Suprapubic skin (tissue), 4 donors: ENCODE data around the gene SLC35G3. TPM values are rescaled to one million over a fixed set of nuclear protein-coding genes. Genes with fewer than 3 reads are reported as not detected.
"Not testable (repeated sequence)": the region's sequence is repeated elsewhere in the genome, so short reads cannot be mapped to it uniquely, and the experiment has no call there.

ENCODE experiments used
- DNase-seq, 2 donors: peaks; one replicate each; pipeline ENCODE4 v3.0.0-alpha.2; 2019; ENCODE audit warnings: low spot score in 2 of 2
- H3K27ac ChIP-seq: fragments of 200-600 bp; sonication (generic); one replicate; pipeline ENCODE4 v1.5.1; 2019
- H3K27me3 ChIP-seq: fragments of 200-600 bp; sonication (generic); one replicate; pipeline ENCODE4 v1.5.1; 2019
- H3K36me3 ChIP-seq: fragments of 200-600 bp; sonication (generic); one replicate; pipeline ENCODE4 v1.5.1; 2019
- H3K4me1 ChIP-seq: fragments of 200-600 bp; sonication (generic); one replicate; pipeline ENCODE4 v1.5.1; 2019
- H3K4me3 ChIP-seq: fragments of 200-600 bp; sonication (generic); one replicate; pipeline ENCODE4 v1.5.1; 2019; ENCODE audit warnings: mild to moderate bottlenecking
- H3K9me3 ChIP-seq: fragments of 200-600 bp; sonication (generic); one replicate; pipeline ENCODE4 v1.5.1; 2019
- EP300 ChIP-seq: sonication (generic); formaldehyde crosslinking; IDR thresholded peaks from one replicate; pipeline ENCODE4 v1.6.1; 2017; ENCODE audit warnings: antibody characterized with exemption
- POLR2A ChIP-seq, 2 donors: fragments of 450-650 bp; IDR thresholded peaks; one replicate each; pipeline ENCODE4 v1.6.1; 2017; ENCODE audit warnings: antibody characterized with exemption in 2 of 2, mild to moderate bottlenecking in 2 of 2, moderate library complexity in 2 of 2
- POLR2AphosphoS5 ChIP-seq, 3 donors: sonication (generic); formaldehyde crosslinking; IDR thresholded peaks; one replicate each; pipeline ENCODE4 v1.6.1; 2017; ENCODE audit warnings: antibody characterized with exemption in 3 of 3
- WGBS: methylation state at CpG from one replicate; pipeline ENCODE4 v1.1.5; 2018; 5-methylcytosine and 5-hydroxymethylcytosine counted together
- total RNA-seq, 4 donors: library from RNA; depleted of rRNA; stranded (reverse); fragments of >200 nt; gene quantifications; one replicate each; pipeline ENCODE4 v1.1.0, GENCODE V29; 2016
- TF ChIP-seq, protein P1 (sequence below), 2 donors: fragments of 200-600 bp in 1 of 2; fragments of 450-650 bp in 1 of 2; sonication (generic) in 1 of 2; IDR thresholded peaks; one replicate each; pipeline ENCODE4 v1.5.1; 2016 to 2019; ENCODE audit warnings: antibody characterized with exemption in 2 of 2, mild to moderate bottlenecking in 1 of 2, moderate library complexity in 1 of 2

The SLC35G3 gene
- total RNA-seq, 4 donors from 2014 or later = not detected

GRCh38 chr17:35159940-35160339 lies 34.3 kb downstream of the SLC35G3 start:
- WGBS = 65% methylated on average over 2 of the region's 2 CpGs
- no peak for DNase-seq
- H3K9me3 ChIP-seq = no peaks in the 10 kb centered on the region
- TF ChIP-seq POLR2A (IDR thresholded peaks at IDR 0.05) = no peak
- TF ChIP-seq, protein P1, sequence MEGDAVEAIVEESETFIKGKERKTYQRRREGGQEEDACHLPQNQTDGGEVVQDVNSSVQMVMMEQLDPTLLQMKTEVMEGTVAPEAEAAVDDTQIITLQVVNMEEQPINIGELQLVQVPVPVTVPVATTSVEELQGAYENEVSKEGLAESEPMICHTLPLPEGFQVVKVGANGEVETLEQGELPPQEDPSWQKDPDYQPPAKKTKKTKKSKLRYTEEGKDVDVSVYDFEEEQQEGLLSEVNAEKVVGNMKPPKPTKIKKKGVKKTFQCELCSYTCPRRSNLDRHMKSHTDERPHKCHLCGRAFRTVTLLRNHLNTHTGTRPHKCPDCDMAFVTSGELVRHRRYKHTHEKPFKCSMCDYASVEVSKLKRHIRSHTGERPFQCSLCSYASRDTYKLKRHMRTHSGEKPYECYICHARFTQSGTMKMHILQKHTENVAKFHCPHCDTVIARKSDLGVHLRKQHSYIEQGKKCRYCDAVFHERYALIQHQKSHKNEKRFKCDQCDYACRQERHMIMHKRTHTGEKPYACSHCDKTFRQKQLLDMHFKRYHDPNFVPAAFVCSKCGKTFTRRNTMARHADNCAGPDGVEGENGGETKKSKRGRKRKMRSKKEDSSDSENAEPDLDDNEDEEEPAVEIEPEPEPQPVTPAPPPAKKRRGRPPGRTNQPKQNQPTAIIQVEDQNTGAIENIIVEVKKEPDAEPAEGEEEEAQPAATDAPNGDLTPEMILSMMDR (IDR thresholded peaks at IDR 0.05) = no peak
- no peak for TF ChIP-seq POLR2AphosphoS5 (IDR thresholded peaks at IDR 0.05)
- no peak for TF ChIP-seq EP300
- peaks cover 10% of the 10 kb centered on the region for H3K27me3 ChIP-seq
- no peaks in the 10 kb centered on the region for H3K36me3 ChIP-seq
- no peak overlapping the region for H3K4me3 ChIP-seq
- H3K4me1 ChIP-seq = no peaks in the 10 kb centered on the region
- H3K27ac ChIP-seq = no peak overlapping the region

DNA sequence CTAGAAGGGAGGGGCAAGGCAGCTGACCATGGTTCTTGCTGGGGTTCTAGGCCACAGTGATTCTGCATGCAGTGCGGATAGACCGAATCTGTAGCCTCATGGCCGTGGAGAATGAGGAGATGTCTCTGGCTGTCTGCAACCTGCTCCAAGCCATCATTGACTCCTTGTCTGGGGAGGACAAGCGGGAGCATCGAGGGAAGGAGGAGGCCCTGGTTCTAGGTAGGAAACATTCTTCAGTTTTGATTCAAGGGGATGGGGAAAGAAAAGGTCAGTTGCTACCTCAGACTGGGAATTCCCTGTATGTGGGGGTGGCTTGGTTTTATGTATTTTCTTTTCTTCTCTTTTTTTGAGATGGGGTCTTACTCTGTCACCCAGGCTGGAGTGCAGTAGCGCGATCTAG lies 38.9 kb downstream of the SLC35G3 start:
- H3K27ac ChIP-seq = no peak overlapping the region
- WGBS = 80% methylated on average over 7 of the region's 7 CpGs
- H3K9me3 ChIP-seq = no peaks in the 10 kb centered on the region
- DNase-seq = no peak
- no peaks in the 10 kb centered on the region for H3K36me3 ChIP-seq
- TF ChIP-seq EP300 = no peak
- TF ChIP-seq POLR2AphosphoS5 (IDR thresholded peaks at IDR 0.05) = no peak
- TF ChIP-seq POLR2A (IDR thresholded peaks at IDR 0.05) = no peak
- TF ChIP-seq, protein P1 (IDR thresholded peaks at IDR 0.05) = no peak
- no peaks in the 10 kb centered on the region for H3K27me3 ChIP-seq
- no peak overlapping the region for H3K4me3 ChIP-seq
- no peaks in the 10 kb centered on the region for H3K4me1 ChIP-seq

DNA sequence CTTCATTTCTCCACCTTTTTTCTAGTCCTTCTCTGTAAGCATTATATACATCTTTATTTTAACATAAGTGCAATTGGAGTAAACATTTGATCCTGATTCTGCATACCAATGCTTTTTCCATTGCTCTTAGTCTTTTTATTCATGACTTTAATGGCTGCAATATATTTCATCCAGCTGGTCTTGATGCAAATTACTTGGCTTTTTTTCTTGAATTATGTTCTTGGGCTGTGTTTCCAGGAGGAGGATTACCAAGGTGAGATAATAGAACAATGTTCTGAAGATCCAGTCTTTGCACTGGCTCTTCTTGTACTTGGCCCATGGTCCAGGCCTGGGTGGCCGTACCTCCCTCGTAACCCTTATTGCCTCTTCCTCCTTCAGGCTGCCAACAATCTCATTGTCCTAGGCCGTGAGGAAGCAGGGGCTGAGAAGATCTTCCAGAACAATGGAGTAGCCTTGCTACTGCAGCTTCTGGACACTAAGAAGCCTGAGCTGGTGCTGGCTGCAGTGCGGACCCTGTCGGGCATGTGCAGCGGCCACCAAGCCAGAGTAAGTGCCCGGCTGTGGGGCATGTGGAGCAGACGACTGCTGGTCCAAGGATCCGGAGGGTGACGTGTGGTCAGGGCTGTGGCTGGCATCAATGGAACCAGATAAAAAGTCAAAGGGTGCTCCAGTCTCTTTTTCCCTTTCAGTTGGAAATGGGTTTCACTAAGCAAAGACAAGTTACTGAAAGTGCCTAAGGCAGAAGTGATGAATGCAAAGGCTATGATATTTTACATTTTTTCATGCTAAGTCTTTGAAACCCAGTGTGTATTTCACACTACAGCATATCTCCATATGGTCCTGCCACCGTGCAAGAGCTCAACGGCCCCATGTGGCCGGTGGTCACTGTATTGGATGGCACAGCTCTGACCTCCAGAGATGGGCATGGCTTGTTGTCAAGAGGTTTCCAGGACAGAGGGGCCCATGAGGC lies 39.7 kb downstream of the SLC35G3 start:
- Histone ChIP-seq H3K9me3 (no peaks in the 10 kb centered on the region), H3K27ac (no peak overlapping the region), H3K36me3 (no peaks in the 10 kb centered on the region), H3K4me1 (no peaks in the 10 kb centered on the region), H3K4me3 (no peak overlapping the region), H3K27me3 (no peaks in the 10 kb centered on the region)
- DNase-seq = no peak
- WGBS = 86% methylated on average over 13 of the region's 13 CpGs
- TF ChIP-seq POLR2A (IDR thresholded peaks at IDR 0.05) = no peak
- no peak for TF ChIP-seq EP300
- TF ChIP-seq, protein P1 (IDR thresholded peaks at IDR 0.05) = no peak
- no peak for TF ChIP-seq POLR2AphosphoS5 (IDR thresholded peaks at IDR 0.05)

DNA sequence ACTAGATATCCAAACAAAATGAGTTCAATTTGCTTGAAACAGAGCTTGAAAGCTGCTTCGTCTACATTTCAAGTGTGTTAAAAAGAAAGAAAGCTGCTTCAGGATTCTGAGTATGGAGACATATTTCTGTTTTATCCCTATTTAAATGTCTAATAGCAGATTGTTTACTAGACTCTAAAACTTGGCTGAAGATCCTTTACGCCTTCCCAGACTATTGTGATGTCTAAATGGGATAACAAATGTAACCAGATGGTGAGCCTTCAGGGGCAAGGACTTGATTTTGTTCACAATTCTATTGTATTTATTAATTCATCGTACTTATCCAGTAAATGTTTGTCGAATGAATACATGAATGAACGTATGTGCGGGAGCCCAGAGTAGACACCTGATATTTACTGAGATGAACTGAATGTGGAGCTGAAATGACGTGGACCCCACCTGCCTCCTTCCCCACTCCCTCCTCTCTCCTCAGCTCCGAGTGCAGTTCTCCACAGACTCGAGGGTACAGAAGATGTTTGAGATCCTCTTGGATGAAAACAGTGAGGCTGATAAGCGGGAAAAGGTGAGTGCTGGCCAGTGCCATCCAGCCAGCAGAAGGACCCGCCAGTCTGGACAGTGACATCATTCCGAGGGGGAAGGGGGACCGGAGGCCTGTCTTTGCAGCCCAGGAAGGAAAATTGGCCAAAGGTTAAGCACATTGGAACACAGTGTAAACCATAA lies 41.6 kb downstream of the SLC35G3 start:
- H3K4me1 ChIP-seq = no peaks in the 10 kb centered on the region
- no peak overlapping the region for H3K27ac ChIP-seq
- WGBS = 68% methylated on average over 13 of the region's 13 CpGs
- no peak for DNase-seq
- no peaks in the 10 kb centered on the region for H3K36me3 ChIP-seq
- TF ChIP-seq, protein P1 (IDR thresholded peaks at IDR 0.05) = no peak
- TF ChIP-seq POLR2AphosphoS5 (IDR thresholded peaks at IDR 0.05) (no peak), POLR2A (IDR thresholded peaks at IDR 0.05) (no peak), EP300 (no peak)
- no peaks in the 10 kb centered on the region for H3K9me3 ChIP-seq
- H3K27me3 ChIP-seq = peaks cover 9% of the 10 kb centered on the region
- H3K4me3 ChIP-seq = no peak overlapping the region

DNA sequence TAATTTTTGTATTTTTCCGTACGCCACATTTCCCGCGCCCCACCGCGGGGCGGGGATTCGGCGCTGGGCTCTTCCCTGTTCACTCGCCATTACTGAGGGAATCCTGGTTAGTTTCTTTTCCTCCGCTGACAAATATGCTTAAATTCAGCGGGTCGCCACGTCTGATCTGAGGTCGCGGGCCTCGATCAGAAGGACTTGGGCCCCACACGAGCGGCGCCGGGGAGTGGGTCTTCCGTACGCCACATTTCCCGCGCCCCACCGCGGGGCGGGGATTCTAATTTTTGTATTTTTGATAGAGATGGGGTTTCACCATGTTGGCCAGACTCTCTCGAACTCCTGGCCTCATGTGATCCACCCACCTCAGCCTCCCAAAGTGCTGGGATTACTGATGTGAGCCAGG lies 43.1 kb downstream of the SLC35G3 start:
- H3K27me3 ChIP-seq, H3K9me3 ChIP-seq, H3K36me3 ChIP-seq, H3K4me1 ChIP-seq, DNase-seq, H3K4me3 ChIP-seq, H3K27ac ChIP-seq: not testable (repeated sequence)
- 94% methylated on average over 29 of the region's 29 CpGs for WGBS
